A549 (cell line): ENCODE results near the gene MDGA2. TPM values are rescaled to one million over a fixed set of nuclear protein-coding genes. Genes with fewer than 3 reads are reported as not detected.

ENCODE experiments used
- ATAC-seq, 2 experiments: fragments of 200-7000 bp in 1 of 2; fragments of >200 bp in 1 of 2; cut with Nextera tagmentation in 1 of 2; cut with Tn5 transposase in 1 of 2; 3 replicates each; pipeline versions ENCODE4 v1.8.0 to v1.9.1; 2018 to 2020; ENCODE audit warnings: mild to moderate bottlenecking in 1 of 2, moderate library complexity in 1 of 2
- CTCF ChIA-PET: fragments of 300-600 bp; sonication (Branson Sonifier 250); formaldehyde crosslinking; extraction: SDS; loops from one replicate; lab custom pipeline; 2021; ENCODE audit warnings: antibody characterized with exemption, inconsistent platforms; lab: Yijun Ruan, JAX
- POLR2A ChIA-PET: fragments of 350-600 bp; formaldehyde crosslinking; extraction: SDS; loops from one replicate; lab custom pipeline; 2021; ENCODE audit warnings: antibody characterized with exemption, inconsistent platforms; lab: Yijun Ruan, JAX
- DNase-seq, 2 experiments: peaks; one replicate each; pipeline versions ENCODE4 v3.0.0 to v3.0.0-alpha.2; 2011 to 2016; ENCODE audit warnings: low read depth in 1 of 2, low spot score in 1 of 2
- FAIRE-seq: peaks from 2 replicates; lab custom pipeline; 2011; peaks lifted over from hg19 to GRCh38; lab: Jason Lieb, UNC
- H3K27ac ChIP-seq, 2 experiments: fragments of >200 bp; sonication (Bioruptor Twin); formaldehyde crosslinking; 3 replicates each; pipeline ENCODE4 v1.5.1; 2016 to 2017
- H3K4me1 ChIP-seq: fragments of >200 bp; sonication (Bioruptor Twin); formaldehyde crosslinking; 3 replicates; pipeline ENCODE4 v1.6.1; 2016
- H3K4me2 ChIP-seq: fragments of >200 bp; sonication (Bioruptor Twin); formaldehyde crosslinking; 3 replicates; pipeline ENCODE4 v1.6.1; 2016
- H3K4me3 ChIP-seq: fragments of >200 bp; sonication (Bioruptor Twin); formaldehyde crosslinking; 3 replicates; pipeline ENCODE4 v1.5.1; 2016
- H3K9me3 ChIP-seq: fragments of >200 bp; sonication (Bioruptor Twin); formaldehyde crosslinking; 3 replicates; pipeline ENCODE4 v1.6.1; 2016
- BCL3 ChIP-seq: fragments of >200 bp; sonication (Bioruptor Twin); formaldehyde crosslinking; IDR thresholded peaks from 3 replicates; pipeline ENCODE4 v1.6.1; 2016
- CBX8 ChIP-seq: fragments of 200-600 bp; sonication (generic); IDR thresholded peaks from 2 replicates; pipeline ENCODE4 v1.6.1; 2016
- E2F6 ChIP-seq: IDR thresholded peaks from 2 replicates; pipeline ENCODE4 v1.6.1; 2012; ENCODE audit warnings: low read depth, borderline replicate concordance
- ELK1 ChIP-seq: fragments of 150-350 bp; IDR thresholded peaks from 2 replicates; pipeline ENCODE4 v1.6.1; 2014; ENCODE audit warnings: low read depth, mild to moderate bottlenecking, low read length
- EP300 ChIP-seq, 2 experiments: fragments of >200 bp; sonication (Bioruptor Twin); formaldehyde crosslinking; IDR thresholded peaks; 2 replicates in 1 of 2; 3 replicates in 1 of 2; pipeline ENCODE4 v1.6.1; 2016 to 2017
- ESRRA ChIP-seq: fragments of 150-350 bp; IDR thresholded peaks from 2 replicates; pipeline ENCODE4 v1.6.1; 2014; ENCODE audit warnings: mild to moderate bottlenecking, low read length, borderline replicate concordance
- FOSL2 ChIP-seq, 2 experiments: fragments of 450-650 bp in 1 of 2; fragments of >200 bp in 1 of 2; sonication (Bioruptor Twin) in 1 of 2; formaldehyde crosslinking; IDR thresholded peaks; 2 replicates each; pipeline versions ENCODE4 v1.5.0 to v1.6.1; 2016 to 2020; ENCODE audit warnings: mild to moderate bottlenecking in 1 of 2, moderate library complexity in 1 of 2
- GATA3 ChIP-seq: IDR thresholded peaks from 2 replicates; pipeline ENCODE4 v1.6.1; 2012; ENCODE audit warnings: borderline replicate concordance
- HDAC2 ChIP-seq: fragments of 200-600 bp; sonication (generic); IDR thresholded peaks from 2 replicates; pipeline ENCODE4 v1.6.1; 2016
- HEYL ChIP-seq: fragments of 250-450 bp; sonication (Bioruptor Pico); IDR thresholded peaks from 2 replicates; pipeline ENCODE4 v1.8.0; 2021; ENCODE audit warnings: mild to moderate bottlenecking, moderate library complexity
- HOXA7 ChIP-seq: fragments of 250-450 bp; sonication (Bioruptor Pico); IDR thresholded peaks from 2 replicates; pipeline ENCODE4 v1.5.0; 2020; ENCODE audit warnings: mild to moderate bottlenecking, moderate library complexity
- KDM5A ChIP-seq: fragments of 200-600 bp; sonication (generic); IDR thresholded peaks from 2 replicates; pipeline ENCODE4 v1.6.1; 2016; ENCODE audit warnings: antibody characterized with exemption, mild to moderate bottlenecking
- MAFK ChIP-seq: fragments of 450-650 bp; IDR thresholded peaks from 2 replicates; pipeline ENCODE4 v1.6.1; 2014; ENCODE audit not compliant: partially characterized antibody
- MYC ChIP-seq: IDR thresholded peaks from 2 replicates; pipeline ENCODE4 v1.6.1; 2012; ENCODE audit warnings: mild to moderate bottlenecking, inconsistent platforms, low read length, improper control_type of control experiment, borderline replicate concordance
- NFE2L2 ChIP-seq: fragments of 150-350 bp; conservative IDR thresholded peaks from 2 replicates; pipeline ENCODE4 v1.6.1; 2014; ENCODE audit warnings: low read length
- NPAS2 ChIP-seq: fragments of 250-450 bp; sonication (Bioruptor Pico); IDR thresholded peaks from 2 replicates; pipeline ENCODE4 v1.8.0; 2022; ENCODE audit warnings: mild to moderate bottlenecking, moderate library complexity, borderline replicate concordance
- RAD21 ChIP-seq, 2 experiments: fragments of >200 bp in 1 of 2; sonication (Bioruptor Twin) in 1 of 2; formaldehyde crosslinking in 1 of 2; IDR thresholded peaks in 1 of 2; conservative IDR thresholded peaks in 1 of 2; 2 replicates in 1 of 2; 3 replicates in 1 of 2; pipeline ENCODE4 v1.6.1; 2012 to 2018; ENCODE audit warnings: inconsistent platforms in 1 of 2
- RCOR1 ChIP-seq: fragments of 150-350 bp; IDR thresholded peaks from 2 replicates; pipeline ENCODE4 v1.6.1; 2014; ENCODE audit warnings: antibody characterized with exemption, low read length, low read depth
- RNF2 ChIP-seq: fragments of 200-600 bp; sonication (generic); IDR thresholded peaks from 2 replicates; pipeline ENCODE4 v1.6.1; 2016; ENCODE audit warnings: low read depth, mild to moderate bottlenecking, antibody characterized with exemption, moderate library complexity, borderline replicate concordance
- SREBF2 ChIP-seq: fragments of 450-650 bp; IDR thresholded peaks from 2 replicates; pipeline ENCODE4 v1.6.1; 2014; ENCODE audit warnings: mild to moderate bottlenecking, moderate library complexity
- TFCP2L1 ChIP-seq: fragments of 250-450 bp; sonication (Bioruptor Pico); IDR thresholded peaks from 2 replicates; pipeline ENCODE4 v1.5.0; 2021; ENCODE audit warnings: mild to moderate bottlenecking
- USF2 ChIP-seq: fragments of 450-650 bp; IDR thresholded peaks from 2 replicates; pipeline ENCODE4 v1.6.1; 2014; ENCODE audit warnings: antibody characterized with exemption
- ZFP36 ChIP-seq: fragments of 450-650 bp; IDR thresholded peaks from 2 replicates; pipeline ENCODE4 v1.6.1; 2014; ENCODE audit warnings: borderline replicate concordance; ENCODE audit not compliant: partially characterized antibody
- ZSCAN20 ChIP-seq: fragments of 250-450 bp; sonication (Bioruptor Pico); IDR thresholded peaks from 2 replicates; pipeline ENCODE4 v1.8.0; 2022; ENCODE audit warnings: mild to moderate bottlenecking, moderate library complexity
- WGBS: methylation state at CpG from one replicate; pipeline ENCODE4 v1.1.6; 2017; ENCODE audit errors: missing lambda C conversion rate; 5-methylcytosine and 5-hydroxymethylcytosine counted together
- polyA minus RNA-seq: library from RNA; depleted of rRNA, polyadenylated mRNA; stranded (reverse); fragments of >200 nt; gene quantifications from 2 replicates; pipeline ENCODE4 v1.2.3, GENCODE V29; 2011; rRNA and poly(A)+ RNA removed
- polyA plus RNA-seq, 4 experiments: library from polyadenylated mRNA; depleted of rRNA in 3 of 4; stranded (reverse); fragments of >200 nt; fragmentation: RNase III in 1 of 4; extraction: RNeasy Plus Mini Kit Qiagen cat#74134 plus additional on column Dnase treatment in 1 of 4; gene quantifications; 2 replicates in 3 of 4; 3 replicates in 1 of 4; pipeline ENCODE4 v1.2.3, GENCODE V29; 2011 to 2017

MDGA2 gene
- polyA plus RNA-seq (2011; rRNA removed) (0.07 and 0.08 TPM in 2 replicates), polyA plus RNA-seq (2017; fragmentation: RNase III; extraction: RNeasy Plus Mini Kit Qiagen cat#74134 plus additional on column Dnase treatment) (0.05 to 0.12 TPM (median 0.08 TPM) in 3 replicates), polyA minus RNA-seq (not detected in 2 replicates)
- polyA plus RNA-seq (2012; cell fraction: cytosol; rRNA removed), result 0.03 TPM in 1 of 2 replicates, not detected in the other
- polyA plus RNA-seq (2012; cell fraction: nucleus; rRNA removed), result not detected in 2 replicates

GRCh38 chr14:47675466-47676314, at the start of gene MDGA2:
Gene MDGA2 (minus strand): TSS chr14:47675605.
- ATAC-seq (peak; percentile 60 to 86), DNase-seq (peak; percentile 7 to 27), FAIRE-seq (no peak)
- H3K4me3 ChIP-seq, result peak within 1 kb of the TSS; percentile 34
- CTCF ChIA-PET, result no interaction called here
- TF ChIP-seq GATA3, result no peak
- TF ChIP-seq HEYL (CRISPR knock-in tag), result no peak
- TF ChIP-seq CBX8, result no peak
- TF ChIP-seq FOSL2 (IDR thresholded peaks at IDR 0.05), result no peak
- no peak for TF ChIP-seq FOSL2 (CRISPR knock-in tag; IDR thresholded peaks at IDR 0.05)
- no peak for TF ChIP-seq RNF2
- no peak for TF ChIP-seq NPAS2 (CRISPR knock-in tag)
- TF ChIP-seq ZFP36, result no peak
- TF ChIP-seq HOXA7 (CRISPR knock-in tag), result no peak
- no peak for TF ChIP-seq EP300 (IDR thresholded peaks at IDR 0.05)
- TF ChIP-seq MYC, result no peak
- no peak for TF ChIP-seq MAFK
- TF ChIP-seq ESRRA, result no peak
- TF ChIP-seq TFCP2L1 (CRISPR knock-in tag), result no peak
- no peak for TF ChIP-seq ZSCAN20 (CRISPR knock-in tag)
- POLR2A ChIA-PET, result no interaction called here
- 2% methylated on average over 60 of the region's 90 CpGs for WGBS
- no peak within 1 kb of the TSS for H3K27ac ChIP-seq
- peak within 1 kb of the TSS; percentile 77 for H3K4me2 ChIP-seq
- H3K4me1 ChIP-seq, result peaks cover 5% of the 10 kb centered on the region; the same call in 1 of the 3 replicates
- no peaks in the 10 kb centered on the region for H3K9me3 ChIP-seq

GRCh38 chr14:47722929-47723693, 47.7 kb upstream of the MDGA2 start:
- no peaks in the 10 kb centered on the region for H3K4me1 ChIP-seq
- H3K27ac ChIP-seq, result no peak overlapping the region
- H3K4me3 ChIP-seq, result no peak overlapping the region
- no peaks in the 10 kb centered on the region for H3K9me3 ChIP-seq
- DNase-seq (no peak), FAIRE-seq (no peak), ATAC-seq (no peak)
- no peak overlapping the region for H3K4me2 ChIP-seq
- TF ChIP-seq RAD21 (conservative IDR thresholded peaks at IDR 0.05 in 1 of 2, IDR thresholded peaks at IDR 0.05 in 1 of 2) (no peak), SREBF2 (no peak), RCOR1 (no peak), BCL3 (no peak), E2F6 (no peak), HDAC2 (no peak), ZSCAN20 (CRISPR knock-in tag) (no peak), NFE2L2 (no peak), MYC (no peak), MAFK (no peak), KDM5A (no peak), USF2 (no peak), ELK1 (no peak), EP300 (IDR thresholded peaks at IDR 0.05) (no peak), RNF2 (no peak)
- ChIA-PET POLR2A (no interaction called here), CTCF (no interaction called here)
- 5% methylated on average over 2 of the region's 2 CpGs for WGBS
